ENCODE data around the gene RESF1.
"Not testable (repeated sequence)": the region's sequence is repeated elsewhere in the genome, so short reads cannot be mapped to it uniquely, and the experiment has no call there.

RESF1 gene, protein sequence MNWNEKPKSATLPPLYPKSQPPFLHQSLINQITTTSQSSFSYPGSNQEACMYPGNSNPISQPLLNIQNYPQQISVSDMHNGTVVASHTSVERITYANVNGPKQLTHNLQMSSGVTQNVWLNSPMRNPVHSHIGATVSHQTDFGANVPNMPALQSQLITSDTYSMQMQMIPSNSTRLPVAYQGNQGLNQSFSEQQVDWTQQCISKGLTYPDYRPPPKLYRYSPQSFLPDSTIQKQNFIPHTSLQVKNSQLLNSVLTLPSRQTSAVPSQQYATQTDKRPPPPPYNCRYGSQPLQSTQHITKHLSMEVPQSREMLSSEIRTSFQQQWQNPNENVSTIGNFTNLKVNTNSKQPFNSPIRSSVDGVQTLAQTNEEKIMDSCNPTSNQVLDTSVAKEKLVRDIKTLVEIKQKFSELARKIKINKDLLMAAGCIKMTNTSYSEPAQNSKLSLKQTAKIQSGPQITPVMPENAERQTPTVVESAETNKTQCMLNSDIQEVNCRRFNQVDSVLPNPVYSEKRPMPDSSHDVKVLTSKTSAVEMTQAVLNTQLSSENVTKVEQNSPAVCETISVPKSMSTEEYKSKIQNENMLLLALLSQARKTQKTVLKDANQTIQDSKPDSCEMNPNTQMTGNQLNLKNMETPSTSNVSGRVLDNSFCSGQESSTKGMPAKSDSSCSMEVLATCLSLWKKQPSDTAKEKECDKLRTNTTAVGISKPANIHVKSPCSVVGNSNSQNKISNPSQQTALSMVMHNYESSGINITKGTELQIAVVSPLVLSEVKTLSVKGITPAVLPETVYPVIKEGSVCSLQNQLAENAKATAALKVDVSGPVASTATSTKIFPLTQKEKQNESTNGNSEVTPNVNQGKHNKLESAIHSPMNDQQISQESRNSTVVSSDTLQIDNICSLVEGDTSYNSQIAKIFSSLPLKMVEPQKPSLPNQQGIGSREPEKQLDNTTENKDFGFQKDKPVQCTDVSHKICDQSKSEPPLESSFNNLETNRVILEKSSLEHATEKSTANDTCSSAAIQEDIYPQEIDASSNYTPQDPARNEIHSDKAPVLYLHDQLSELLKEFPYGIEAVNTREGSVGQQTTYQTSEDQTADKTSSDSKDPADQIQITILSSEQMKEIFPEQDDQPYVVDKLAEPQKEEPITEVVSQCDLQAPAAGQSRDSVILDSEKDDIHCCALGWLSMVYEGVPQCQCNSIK (N-terminal part only)

DNA sequence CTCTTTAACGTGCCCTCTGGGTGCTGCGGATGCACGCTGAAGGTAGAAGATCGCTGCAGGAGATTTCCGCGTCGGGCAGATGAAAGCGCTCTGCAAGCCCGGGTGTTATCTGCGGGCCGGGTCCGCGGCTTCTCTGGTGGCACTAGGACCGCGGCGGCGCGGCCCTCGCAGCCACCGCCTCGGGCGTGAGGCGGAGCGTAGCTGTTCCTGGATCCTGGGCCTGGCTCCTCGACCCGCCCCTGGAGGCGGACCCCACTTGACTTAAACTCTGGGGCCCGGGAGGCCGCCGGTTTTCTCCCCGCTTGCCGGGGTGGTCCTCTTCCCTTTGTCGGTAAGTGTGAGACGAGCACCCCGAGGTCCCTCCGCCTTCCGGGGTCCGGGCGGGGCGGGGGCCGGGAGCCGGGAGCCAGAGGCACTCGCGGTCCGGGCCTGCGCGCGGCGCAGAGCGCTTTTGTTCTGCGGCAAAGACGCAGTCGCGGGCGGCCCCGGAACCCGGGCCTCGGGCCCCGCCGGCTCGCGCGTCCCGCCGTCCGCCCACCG is at the start of gene RESF1:
Gene RESF1 (plus strand): TSS at position 255 of the 540 bp plus-strand sequence. CDS start 21,541 bp downstream, outside the sequence.
- peak; percentile 86 to 89 for DNase-seq

DNA sequence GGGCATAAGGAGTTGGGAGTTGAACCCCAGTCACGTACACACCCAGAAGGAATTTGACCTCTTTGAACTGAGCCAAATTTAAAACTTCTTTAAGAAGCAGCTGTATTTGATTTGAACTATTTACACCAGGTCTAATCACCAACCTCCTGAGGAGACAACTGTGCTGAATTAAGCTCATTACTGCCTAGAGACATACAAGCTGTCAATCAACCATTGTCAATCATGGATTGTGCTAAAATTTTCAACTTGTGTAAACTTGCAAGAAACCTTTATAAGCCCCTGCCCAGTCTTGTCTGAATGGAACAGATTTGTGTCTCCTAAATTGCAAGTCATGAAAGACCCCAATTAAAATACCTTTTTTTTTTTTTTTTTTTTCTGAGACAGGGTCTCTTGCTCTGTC is 44.3 kb upstream of the RESF1 start:
- no peak for DNase-seq

DNA sequence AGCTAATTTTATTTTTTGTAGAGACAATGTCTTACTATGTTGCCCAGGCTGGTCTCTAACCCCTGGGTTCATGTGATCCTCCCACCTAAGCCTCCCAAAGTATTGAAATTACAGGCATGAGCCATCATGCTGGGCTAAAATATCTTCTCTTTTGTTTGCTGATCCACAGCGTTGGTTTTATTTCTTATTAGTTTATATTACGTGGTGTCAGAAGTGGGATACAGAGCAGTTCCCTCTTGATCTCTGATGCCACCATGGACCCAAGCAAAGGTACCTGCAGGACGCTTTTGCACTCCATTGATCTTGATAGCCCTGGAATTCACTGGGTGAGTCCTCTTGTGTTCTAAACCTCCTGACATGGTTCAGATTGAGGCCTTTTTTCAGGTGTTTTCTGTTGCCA is 43.8 kb upstream of the RESF1 start:
- no peak for DNase-seq

DNA sequence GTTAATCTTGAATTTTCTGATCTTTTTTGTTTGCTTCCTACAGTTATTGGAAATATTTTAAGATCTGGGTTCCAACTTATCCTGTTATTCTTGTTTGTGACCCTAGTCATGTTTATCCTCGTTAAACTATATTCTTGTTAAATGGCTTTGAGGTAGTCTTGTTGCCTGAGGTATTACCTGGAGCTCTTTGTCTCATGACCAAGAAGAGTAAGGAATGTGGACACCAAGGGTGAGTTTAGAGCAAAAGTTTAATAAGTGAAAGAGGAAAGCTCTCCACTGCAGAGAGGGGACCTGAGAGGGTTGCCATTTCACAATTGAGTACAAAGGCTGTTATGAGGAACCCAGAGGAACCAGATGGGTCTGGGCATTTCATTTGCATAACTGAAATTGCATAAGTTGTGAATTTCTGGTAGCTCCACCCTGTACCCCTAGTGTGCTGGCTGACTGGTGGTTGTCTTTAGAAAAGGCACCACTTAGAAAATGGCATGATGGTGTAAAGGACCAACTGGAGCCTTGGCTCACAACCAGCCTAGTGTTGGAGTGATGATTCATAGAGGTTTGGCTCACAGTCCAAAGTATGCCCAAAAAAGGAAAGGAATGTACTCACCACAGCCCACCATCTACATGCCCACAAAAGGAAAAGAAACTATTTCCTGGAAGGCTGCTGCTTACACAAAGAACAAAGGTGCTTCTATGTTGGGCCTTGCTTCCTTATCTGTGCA is 36.7 kb upstream of the RESF1 start:
- DNase-seq: no peak

DNA sequence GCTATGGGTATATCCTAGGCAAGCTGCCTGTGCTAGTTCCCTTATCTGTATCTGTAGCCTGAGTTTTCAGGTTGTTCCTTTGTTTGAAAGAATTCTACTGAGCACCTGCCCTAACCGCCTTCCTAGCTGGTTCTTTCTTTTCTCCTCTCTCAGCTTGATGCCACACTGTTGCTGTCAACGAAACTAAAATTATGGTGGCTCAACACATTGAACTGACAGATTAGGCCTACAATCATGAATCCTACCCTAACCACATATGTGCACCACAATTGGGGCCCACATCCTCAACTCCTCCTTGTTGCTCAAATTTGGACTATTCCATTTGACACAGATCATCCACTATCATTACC is 36.2 kb upstream of the RESF1 start:
- no peak for DNase-seq

DNA sequence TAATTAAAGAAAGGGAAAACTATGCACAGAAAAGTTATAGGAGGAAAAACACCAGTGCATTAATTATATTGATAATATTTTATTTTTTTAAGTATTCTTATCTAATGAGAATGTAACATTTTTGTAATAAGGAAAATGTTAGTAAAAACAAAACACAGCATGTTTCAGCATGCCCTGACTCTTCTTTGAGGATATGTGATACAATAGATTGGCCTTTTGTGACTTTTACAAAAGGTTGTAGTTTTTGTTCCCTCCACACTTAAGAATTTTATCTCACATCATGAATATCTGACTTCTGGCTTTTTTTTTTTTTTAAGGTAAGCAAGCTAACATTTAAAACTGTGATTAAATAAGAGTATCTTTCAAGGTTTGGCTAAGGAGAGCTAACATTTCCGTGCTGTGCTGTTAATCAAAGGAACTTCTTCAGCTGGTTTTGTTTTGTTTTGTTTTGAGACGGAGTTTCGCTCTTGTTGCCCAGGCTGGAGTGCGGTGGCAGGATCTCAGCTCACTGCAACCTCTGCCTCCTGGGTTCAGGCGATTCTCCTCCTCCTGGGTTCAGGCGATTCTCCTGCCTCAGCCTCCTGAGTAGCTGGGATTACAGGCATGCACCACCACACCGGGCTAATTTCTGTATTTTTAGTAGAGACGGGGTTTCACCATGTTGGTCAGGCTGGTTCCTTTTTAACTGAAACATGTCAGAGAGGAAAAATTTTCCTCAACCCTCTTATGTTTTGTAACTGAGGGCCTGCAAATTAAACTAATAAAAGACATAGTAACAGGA is 30.8 kb upstream of the RESF1 start:
- DNase-seq: peak; percentile 16 to 40

DNA sequence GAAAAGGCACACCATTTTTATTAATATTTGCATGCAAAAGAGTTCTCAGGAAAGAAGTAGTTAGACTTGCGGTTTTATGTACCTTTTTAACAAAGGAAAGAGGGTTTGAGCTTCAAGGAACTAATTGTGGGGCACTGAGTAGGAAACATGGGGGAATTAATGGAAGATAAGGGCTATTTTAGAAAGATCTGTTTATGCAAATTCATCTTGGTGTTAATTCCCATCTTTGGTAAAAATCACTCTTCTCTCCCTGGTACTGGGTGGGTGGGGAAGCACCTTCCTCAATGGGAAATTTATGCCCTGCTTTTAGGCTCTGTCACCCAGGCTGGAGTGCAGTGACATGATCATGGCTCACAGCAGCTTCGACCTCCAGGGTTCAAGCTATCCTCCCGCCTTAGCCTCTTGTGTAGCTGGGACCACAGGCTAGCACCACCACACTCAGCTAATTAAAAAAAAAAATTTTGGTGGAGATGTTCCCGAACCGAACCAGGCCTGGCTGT is 30.1 kb upstream of the RESF1 start:
- DNase-seq: peak in 1 of 2 donors; percentile 8

DNA sequence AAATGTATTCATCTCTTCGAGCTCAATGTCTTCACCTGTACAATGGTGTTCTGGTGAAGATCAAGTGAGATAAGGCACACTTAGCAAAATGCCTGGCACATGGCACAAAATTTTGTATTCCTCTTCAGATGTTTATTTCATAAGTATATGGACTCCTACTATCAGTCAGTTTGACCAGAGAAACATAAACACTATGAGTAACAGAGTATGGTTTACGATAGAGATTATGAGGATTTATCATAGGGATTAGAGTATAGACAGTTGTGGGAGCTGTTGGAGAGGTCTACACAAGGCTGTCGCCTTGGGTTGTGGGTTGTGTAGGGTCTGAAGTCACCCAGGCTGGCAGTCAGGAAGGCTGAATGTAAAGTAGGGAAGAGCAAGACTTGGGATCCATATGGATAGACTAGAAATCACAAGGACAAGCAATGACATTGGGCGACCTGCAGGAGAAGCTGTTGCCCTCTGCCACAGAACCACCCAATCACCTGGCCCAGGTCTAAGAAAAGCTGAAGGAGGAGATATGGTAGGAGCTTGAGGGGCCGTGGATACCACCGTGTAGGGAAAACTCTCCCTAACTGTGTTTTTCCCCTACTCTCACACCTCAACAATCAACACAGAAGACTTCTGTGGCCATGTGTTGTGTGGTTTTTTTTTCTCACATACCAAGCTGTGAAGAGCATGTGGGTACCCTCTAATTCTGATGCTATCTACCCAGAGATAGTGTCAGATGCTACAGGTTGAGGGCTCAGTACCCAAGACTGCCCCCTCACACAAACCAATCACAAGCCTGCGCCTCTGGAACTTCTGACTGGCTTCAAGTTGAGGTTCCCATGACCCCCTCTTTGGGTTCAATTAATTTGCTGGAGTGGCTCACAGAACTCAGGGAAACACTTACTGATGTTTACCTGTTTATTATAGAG is 27.2 kb upstream of the RESF1 start:
- DNase-seq: peak; percentile 5 to 39

DNA sequence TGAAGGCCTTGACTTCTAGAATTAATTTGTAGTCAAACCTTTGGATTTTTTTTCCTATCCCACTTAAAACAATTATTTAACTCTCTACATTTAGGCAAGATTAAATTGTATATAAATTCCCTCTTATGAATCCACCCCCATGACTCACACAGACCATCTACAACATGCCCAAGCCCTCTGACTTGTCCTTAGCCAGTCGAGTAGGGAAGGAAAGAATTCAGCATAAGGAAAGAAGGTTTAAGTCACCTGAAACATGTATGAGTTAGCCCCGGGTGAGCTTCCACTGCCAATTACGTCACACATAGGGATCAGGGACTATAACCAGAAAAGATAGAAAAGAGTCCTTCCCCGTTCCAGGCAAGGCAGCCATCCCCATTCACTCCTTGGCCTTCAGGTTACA is 14.9 kb upstream of the RESF1 start:
- DNase-seq: no peak

DNA sequence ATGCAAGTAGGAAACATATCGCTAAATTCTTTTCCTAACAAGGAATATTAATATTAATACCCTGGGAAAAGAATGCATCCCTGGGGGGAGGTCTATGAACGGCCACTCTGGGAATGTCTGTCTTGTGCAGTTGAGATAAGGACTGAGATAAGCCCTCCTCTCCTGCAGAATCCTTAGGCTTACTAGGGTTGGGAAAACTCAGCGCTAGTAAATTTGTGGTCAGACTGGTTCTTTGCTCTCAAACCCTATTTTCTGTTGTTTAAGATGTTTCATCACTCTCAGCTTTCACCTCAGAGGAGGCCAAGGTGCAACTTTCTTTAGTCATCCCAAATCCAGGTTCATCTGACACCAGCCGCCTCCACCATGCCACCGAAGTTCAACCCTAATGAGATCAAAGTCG is 11.2 kb upstream of the RESF1 start:
- DNase-seq: no peak

DNA sequence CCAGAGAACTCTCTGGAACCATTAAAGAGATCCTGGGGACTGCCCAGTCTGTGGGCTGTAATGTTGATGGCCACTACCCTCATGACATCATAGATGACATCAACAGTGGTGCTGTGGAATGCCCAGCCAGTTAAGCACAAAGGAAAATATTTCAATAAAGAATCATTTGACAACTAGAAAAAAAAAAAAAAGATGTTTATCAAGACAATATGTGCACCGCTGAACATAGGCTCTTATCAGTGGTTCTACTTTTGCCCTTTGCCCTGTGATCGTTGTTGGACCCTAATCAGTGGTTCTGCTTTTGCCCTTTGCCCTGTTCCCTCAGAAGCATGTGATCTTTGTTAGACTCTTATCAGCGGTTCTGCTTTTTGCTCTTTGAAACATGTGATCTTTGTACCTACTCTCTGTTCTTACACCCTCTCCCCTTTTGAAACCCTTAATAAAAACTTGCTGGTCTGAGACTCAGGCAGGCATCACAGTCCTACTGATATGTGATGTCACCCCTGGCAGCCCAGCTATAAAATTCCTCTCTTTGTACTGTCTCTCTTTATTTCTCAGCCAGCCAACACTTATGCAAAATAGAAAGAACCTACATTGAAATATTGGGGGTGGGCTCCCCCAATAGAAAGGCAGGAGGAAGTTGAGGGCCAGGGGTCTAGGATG is 10.4 kb upstream of the RESF1 start:
- DNase-seq: not testable (repeated sequence)

DNA sequence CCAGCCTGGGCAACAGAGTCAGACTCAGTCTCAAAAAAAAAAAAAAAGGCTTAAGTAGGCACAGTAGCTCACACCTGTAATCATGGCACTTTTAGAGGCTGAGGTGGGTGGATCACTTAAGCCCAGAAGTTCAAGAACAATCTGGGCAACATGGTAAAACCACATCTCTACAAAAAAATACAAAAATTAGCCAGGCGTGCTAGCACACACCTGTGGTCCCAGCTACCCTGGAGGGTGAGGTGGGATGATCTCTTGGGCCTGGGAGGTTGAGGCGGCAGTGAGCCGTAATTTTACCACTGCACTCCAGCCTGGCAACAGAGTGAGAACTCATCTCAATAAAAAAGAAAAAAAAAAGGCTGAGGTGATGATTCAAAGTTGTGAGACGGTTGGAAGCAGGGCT is 9.1 kb upstream of the RESF1 start:
- DNase-seq: no peak

DNA sequence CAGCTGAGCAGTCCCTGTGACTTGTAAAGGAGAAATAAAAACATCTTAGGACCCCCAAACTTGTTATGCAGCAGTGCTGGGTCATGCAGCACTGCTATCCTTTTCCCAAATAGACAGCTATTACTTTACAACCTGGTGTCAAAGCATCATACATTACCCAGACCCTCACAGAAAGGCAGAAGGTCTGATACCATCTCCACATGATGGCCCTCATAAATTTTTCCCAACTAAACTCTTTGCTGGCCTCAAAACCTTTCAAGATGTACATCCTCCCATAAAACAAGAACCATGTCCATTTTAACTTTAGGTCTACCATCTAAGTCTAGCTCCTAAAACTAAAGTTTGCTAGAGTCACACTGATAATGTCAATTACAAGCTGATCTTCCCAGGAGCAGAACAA is 8.7 kb upstream of the RESF1 start:
- DNase-seq: no peak

DNA sequence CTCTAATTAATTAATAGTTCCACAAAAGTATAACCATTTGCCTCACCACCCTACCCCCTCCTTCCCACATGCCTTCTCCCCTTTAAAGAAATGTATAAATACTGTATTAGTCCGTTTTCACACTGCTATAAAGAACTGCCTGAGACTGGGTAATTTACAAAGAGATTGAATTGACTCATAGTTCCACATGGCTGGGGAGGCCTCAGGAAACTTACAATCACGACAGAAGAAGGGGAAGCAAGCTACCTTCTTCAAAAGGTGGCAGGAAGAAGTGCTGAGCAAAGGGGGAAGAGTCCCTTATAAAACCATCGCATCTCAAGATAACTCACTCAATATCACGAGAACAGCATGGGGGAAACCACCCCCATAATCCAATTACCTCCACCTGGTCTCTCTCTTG is 8.2 kb upstream of the RESF1 start:
- no peak for DNase-seq

DNA sequence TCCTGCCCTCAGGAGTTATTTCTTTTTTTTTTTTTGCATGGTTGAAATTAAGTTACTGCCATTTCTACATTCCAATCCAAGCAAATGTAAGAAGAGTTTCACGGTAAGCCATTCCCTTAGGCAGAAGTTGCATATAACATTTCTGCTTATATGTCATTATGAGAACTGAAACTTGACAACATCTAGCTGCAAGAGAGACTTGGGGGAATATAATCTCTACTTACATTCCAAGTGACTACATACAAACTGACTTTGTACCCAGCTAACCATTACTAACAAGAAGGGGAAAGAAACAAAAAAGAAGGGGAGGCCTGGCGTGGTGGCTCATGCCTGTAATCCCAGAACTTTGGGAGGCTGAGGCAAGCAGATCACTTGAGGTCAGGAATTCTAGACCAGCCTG is 7.3 kb upstream of the RESF1 start:
- no peak for DNase-seq

DNA sequence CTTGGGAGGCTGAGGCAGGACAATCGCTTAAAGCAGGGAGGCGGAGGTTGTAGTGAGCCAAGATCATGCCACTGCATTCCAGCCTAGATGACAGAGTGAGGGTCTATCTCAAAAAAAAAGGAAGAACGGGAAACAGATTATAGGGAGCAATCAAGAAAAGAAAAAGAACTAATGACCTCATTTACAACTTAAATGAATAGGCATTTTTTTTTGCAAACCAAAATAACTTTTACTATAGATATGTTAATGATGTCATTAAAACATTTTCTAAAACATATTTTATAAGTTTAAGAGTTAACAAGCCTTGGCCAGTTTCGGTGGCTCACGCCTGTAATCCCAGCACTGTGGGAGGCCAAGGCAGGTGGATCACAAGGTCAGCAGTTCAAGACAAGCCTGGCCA is 6.8 kb upstream of the RESF1 start:
- DNase-seq: no peak

DNA sequence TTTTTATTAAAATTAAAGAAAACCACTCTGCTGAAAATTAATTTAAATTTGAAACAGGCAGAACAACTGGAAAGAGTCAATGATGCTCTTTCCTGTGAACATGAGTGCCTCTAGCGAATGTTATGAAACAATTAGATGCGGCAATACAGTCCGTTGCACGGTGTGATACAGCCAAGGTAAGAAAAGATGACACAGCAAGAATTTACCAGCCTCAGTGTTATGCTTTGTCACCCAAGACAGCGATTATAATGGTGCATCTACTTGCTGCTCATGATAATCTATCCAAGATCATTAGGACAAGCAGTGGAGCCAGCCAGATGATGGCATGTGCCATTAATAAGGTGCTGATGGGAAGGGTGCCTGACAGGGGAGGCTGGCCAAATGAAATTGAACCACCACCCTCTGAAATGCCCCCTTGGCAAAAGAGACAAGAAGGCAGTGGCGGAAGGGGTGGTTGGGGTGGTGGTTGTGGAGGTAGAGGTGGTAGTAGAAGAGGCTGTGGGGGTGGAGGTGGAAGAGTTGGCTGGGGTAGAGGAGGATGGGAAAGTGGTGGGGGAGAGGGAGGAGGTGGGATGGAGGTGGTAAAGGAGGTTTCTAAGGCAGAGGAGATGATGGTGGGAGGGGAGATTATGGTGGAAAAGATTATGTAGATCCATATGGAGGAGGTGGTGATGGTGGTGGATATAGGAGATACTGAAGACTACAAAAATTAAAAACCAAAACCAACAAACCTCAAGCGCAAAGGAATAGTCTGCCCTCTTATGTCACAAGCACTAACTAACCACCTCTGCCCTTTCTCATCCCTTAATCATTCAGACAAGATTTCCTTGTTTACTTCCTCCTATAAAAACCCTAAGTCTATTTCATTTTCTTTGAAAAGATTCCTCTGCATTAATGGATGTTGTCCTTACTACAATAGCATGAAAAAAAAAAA is 4.0 kb upstream of the RESF1 start:
- DNase-seq: no peak

DNA sequence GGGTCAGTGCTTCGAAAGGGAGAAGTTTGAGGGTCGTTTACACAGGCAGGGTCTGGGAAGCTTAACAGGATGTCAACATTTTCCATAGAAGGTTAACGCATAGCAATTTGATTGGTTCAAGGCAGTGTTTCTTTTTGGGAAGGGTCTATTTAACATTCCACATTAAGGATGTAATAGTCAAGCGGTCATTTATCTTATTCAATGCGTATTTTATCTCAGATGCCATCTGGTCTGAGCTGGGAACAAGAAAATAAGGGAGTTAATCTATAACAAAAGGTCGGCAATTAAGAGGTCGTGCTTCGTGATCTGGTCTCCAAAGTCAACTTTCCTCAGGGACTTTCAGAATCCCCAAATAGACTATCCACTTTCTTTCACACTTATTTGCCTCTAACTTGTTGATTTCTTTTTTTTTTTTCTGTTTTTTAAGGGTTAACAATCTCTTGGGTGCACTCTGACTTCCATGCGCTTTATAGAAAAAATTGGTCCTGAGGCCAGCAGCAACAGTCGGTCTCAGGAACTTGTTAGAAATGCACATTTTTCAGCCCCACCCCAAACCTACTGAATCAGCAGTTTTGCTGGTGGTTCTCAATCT is 550 bp upstream of the RESF1 start:
- DNase-seq: no peak

Data from CD4-positive, alpha-beta T cell treated with Interleukin-1 beta for 1 hour (primary cell).